PC-9 (cell line): Measurements from ENCODE around the gene PRDM15.

Source experiments
- CTCF ChIP-seq: fragments of 200-600 bp; sonication (generic); conservative IDR thresholded peaks from 2 replicates; pipeline ENCODE4 v1.6.1; 2017; ENCODE audit warnings: mixed run types, antibody characterized with exemption, mild to moderate bottlenecking, moderate library complexity
- EZH2 ChIP-seq: fragments of 200-600 bp; sonication (generic); IDR thresholded peaks from 2 replicates; pipeline ENCODE4 v1.8.0; 2017; ENCODE audit warnings: antibody characterized with exemption, low read depth

- TF ChIP-seq CTCF (no peak), EZH2 (no peak)
Observed at GRCh38 chr21:41817877-41818855, 61.0 kb downstream of the PRDM15 start.
